HCT116 (cell line): ENCODE data around the gene DAPL1.

ENCODE experiments used
- CEBPB ChIP-seq: IDR thresholded peaks from 2 replicates; pipeline ENCODE4 v1.6.1; 2012; ENCODE audit warnings: low read depth
- EZH2 ChIP-seq: fragments of 200-600 bp; sonication (generic); IDR thresholded peaks from 2 replicates; pipeline ENCODE4 v1.6.1; 2017; ENCODE audit warnings: antibody characterized with exemption, mixed run types
- EZH2phosphoT487 ChIP-seq: fragments of 200-600 bp; IDR thresholded peaks from 2 replicates; pipeline ENCODE4 v1.6.1; 2018; ENCODE audit warnings: antibody characterized with exemption, borderline replicate concordance
- JUND ChIP-seq: IDR thresholded peaks from 2 replicates; pipeline ENCODE4 v1.6.1; 2012
- POLR2A ChIP-seq: IDR thresholded peaks from 2 replicates; pipeline ENCODE4 v1.7.0; 2011; ENCODE audit warnings: borderline replicate concordance; ENCODE audit not compliant: insufficient read depth, insufficient read length; ENCODE audit errors: extremely low read depth
- POLR2AphosphoS5 ChIP-seq: IDR thresholded peaks from 2 replicates; pipeline ENCODE4 v1.6.1; 2011; ENCODE audit warnings: mild to moderate bottlenecking, low read depth, low read length, moderate library complexity
- REST ChIP-seq: IDR thresholded peaks from 2 replicates; pipeline ENCODE4 v1.6.1; 2012; ENCODE audit warnings: low read depth
- SIN3A ChIP-seq: IDR thresholded peaks from 2 replicates; pipeline ENCODE4 v1.6.1; 2012; ENCODE audit warnings: low read depth
- SP1 ChIP-seq: IDR thresholded peaks from 2 replicates; pipeline ENCODE4 v1.6.1; 2012; ENCODE audit warnings: low read depth
- TCF7L2 ChIP-seq: IDR thresholded peaks from 2 replicates; pipeline ENCODE4 v1.7.0; 2011; ENCODE audit warnings: borderline replicate concordance, inconsistent platforms; ENCODE audit not compliant: insufficient read depth, insufficient read length; ENCODE audit errors: extremely low read depth
- TF ChIP-seq, protein P1 (sequence below), 3 experiments: fragments of 200-600 bp in 1 of 3; sonication (generic) in 1 of 3; IDR thresholded peaks in 2 of 3; conservative IDR thresholded peaks in 1 of 3; 2 replicates each; pipeline ENCODE4 v1.5.1; 2012 to 2017; ENCODE audit warnings: low read depth in 2 of 3, low read length in 2 of 3, antibody characterized with exemption in 1 of 3, borderline replicate concordance in 1 of 3, control low read depth in 1 of 3, mild to moderate bottlenecking in 1 of 3, mixed read lengths in 1 of 3, mixed run types in 1 of 3, moderate library complexity in 1 of 3; ENCODE audit not compliant: insufficient read depth in 1 of 3
- TF ChIP-seq, protein P2 (sequence below): IDR thresholded peaks from 2 replicates; pipeline ENCODE4 v1.6.1; 2012

- TF ChIP-seq, protein P1, sequence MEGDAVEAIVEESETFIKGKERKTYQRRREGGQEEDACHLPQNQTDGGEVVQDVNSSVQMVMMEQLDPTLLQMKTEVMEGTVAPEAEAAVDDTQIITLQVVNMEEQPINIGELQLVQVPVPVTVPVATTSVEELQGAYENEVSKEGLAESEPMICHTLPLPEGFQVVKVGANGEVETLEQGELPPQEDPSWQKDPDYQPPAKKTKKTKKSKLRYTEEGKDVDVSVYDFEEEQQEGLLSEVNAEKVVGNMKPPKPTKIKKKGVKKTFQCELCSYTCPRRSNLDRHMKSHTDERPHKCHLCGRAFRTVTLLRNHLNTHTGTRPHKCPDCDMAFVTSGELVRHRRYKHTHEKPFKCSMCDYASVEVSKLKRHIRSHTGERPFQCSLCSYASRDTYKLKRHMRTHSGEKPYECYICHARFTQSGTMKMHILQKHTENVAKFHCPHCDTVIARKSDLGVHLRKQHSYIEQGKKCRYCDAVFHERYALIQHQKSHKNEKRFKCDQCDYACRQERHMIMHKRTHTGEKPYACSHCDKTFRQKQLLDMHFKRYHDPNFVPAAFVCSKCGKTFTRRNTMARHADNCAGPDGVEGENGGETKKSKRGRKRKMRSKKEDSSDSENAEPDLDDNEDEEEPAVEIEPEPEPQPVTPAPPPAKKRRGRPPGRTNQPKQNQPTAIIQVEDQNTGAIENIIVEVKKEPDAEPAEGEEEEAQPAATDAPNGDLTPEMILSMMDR (IDR thresholded peaks at IDR 0.05 in 2 of 3, conservative IDR thresholded peaks at IDR 0.05 in 1 of 3; ENCODE audit: borderline replicate concordance in 1 of 3, insufficient read depth in 1 of 3, low read depth in 2 of 3, low read length in 2 of 3): no peak
- TF ChIP-seq, protein P2, sequence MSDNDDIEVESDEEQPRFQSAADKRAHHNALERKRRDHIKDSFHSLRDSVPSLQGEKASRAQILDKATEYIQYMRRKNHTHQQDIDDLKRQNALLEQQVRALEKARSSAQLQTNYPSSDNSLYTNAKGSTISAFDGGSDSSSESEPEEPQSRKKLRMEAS: no peak
- TF ChIP-seq SP1 (no peak), EZH2 (no peak), EZH2phosphoT487 (no peak), POLR2A (no peak), CEBPB (no peak), SIN3A (no peak), REST (no peak), POLR2AphosphoS5 (no peak), JUND (no peak), TCF7L2 (peak; percentile 85)
Observed at GRCh38 chr2:158795195-158795924, at the start of gene DAPL1.
